GM12892 (cell line): ENCODE results near the gene HAND2.

Experiments used
- POLR2A ChIP-seq: IDR thresholded peaks from 2 replicates; pipeline ENCODE4 v1.6.1; 2011; ENCODE audit warnings: low read depth, low read length, control low read depth
- POLR2AphosphoS5 ChIP-seq: IDR thresholded peaks from 2 replicates; pipeline ENCODE4 v1.6.1; 2011; ENCODE audit warnings: low read depth, low read length, control low read depth
- TAF1 ChIP-seq: IDR thresholded peaks from 2 replicates; pipeline ENCODE4 v1.6.1; 2011; ENCODE audit warnings: low read depth, mild to moderate bottlenecking, control low read depth, low read length, borderline replicate concordance

- TF ChIP-seq POLR2A (no peak), POLR2AphosphoS5 (no peak), TAF1 (no peak)
Observed at GRCh38 chr4:173478913-173479283, 51.1 kb downstream of the HAND2 start.
